Islet of Langerhans (tissue), 1 donor: ENCODE data around the gene CATSPERD.

Experiments
- FAIRE-seq: peaks from one replicate; lab custom pipeline; 2011; peaks lifted over from hg19 to GRCh38; lab: Jason Lieb, UNC

The CATSPERD gene

GRCh38 chr19:5719961-5720790 lies at the start of gene CATSPERD, which contains the start of gene LONP1:
Gene CATSPERD, plus strand, starts transcription at chr19:5720637. Its CDS starts 101 bp downstream, at chr19:5720738.
Gene LONP1, minus strand, starts transcription at chr19:5720146. Its CDS starts 14 bp downstream, at chr19:5720132.
- peak; percentile 70 for FAIRE-seq

GRCh38 chr19:5671600-5671999 lies 48.8 kb upstream of the CATSPERD start:
- no peak for FAIRE-seq

- no peak for FAIRE-seq
Observed at GRCh38 chr19:5672708-5673459, 47.6 kb upstream of the CATSPERD start.

- FAIRE-seq: no peak
Observed at GRCh38 chr19:5673752-5674151, 46.7 kb upstream of the CATSPERD start.

- FAIRE-seq: no peak
Observed at GRCh38 chr19:5674714-5675113, 45.7 kb upstream of the CATSPERD start.

- no peak for FAIRE-seq
Observed at GRCh38 chr19:5676105-5676771, 44.2 kb upstream of the CATSPERD start.

GRCh38 chr19:5676772-5677105 lies 43.7 kb upstream of the CATSPERD start:
- no peak for FAIRE-seq

- no peak for FAIRE-seq
Observed at GRCh38 chr19:5677136-5677535, 43.3 kb upstream of the CATSPERD start.

GRCh38 chr19:5677580-5677979 lies 42.9 kb upstream of the CATSPERD start:
- no peak for FAIRE-seq

GRCh38 chr19:5678071-5678718 lies 42.2 kb upstream of the CATSPERD start:
- FAIRE-seq: no peak

GRCh38 chr19:5679289-5680083 lies 41.0 kb upstream of the CATSPERD start:
- no peak for FAIRE-seq

GRCh38 chr19:5680084-5680436 lies 40.4 kb upstream of the CATSPERD start:
- no peak for FAIRE-seq

GRCh38 chr19:5680437-5681368 lies 39.7 kb upstream of the CATSPERD start, which contains the start of the genes HSD11B1L and MICOS13:
Gene HSD11B1L, plus strand, starts transcription at chr19:5681027. Its CDS starts 3,806 bp downstream, at chr19:5684833.
Gene MICOS13, minus strand, starts transcription at chr19:5680516. Its CDS starts 30 bp downstream, at chr19:5680486.
- FAIRE-seq: peak; percentile 79

GRCh38 chr19:5681391-5682106 lies 38.9 kb upstream of the CATSPERD start:
- no peak for FAIRE-seq

GRCh38 chr19:5682107-5682482 lies 38.3 kb upstream of the CATSPERD start:
- FAIRE-seq: no peak

GRCh38 chr19:5683177-5683886 lies 37.1 kb upstream of the CATSPERD start:
- no peak for FAIRE-seq

- no peak for FAIRE-seq
Observed at GRCh38 chr19:5684694-5685430, 35.6 kb upstream of the CATSPERD start.

- FAIRE-seq: no peak
Observed at GRCh38 chr19:5686326-5686646, 34.2 kb upstream of the CATSPERD start.
